H1 (cell line): ENCODE measurements around the gene KIF13A. TPM values are rescaled to one million over a fixed set of nuclear protein-coding genes. Genes with fewer than 3 reads are reported as not detected.

Source experiments
- CTCF ChIA-PET: fragments of 300-600 bp; sonication (Branson Sonifier 250); formaldehyde crosslinking; loops from one replicate; lab custom pipeline; 2021; ENCODE audit not compliant: partially characterized antibody; lab: Charles Lee
- POLR2A ChIA-PET: fragments of 300-600 bp; sonication (Branson Sonifier 250); formaldehyde crosslinking; loops from one replicate; lab custom pipeline; 2021; ENCODE audit warnings: inconsistent platforms; ENCODE audit not compliant: partially characterized antibody; lab: Charles Lee
- DNase-seq, 2 experiments: peaks; one replicate each; pipeline versions ENCODE4 v3.0.0 to v3.0.0-alpha.2; 2010 to 2022; ENCODE audit warnings: low spot score in 2 of 2, low read depth in 1 of 2, mixed read lengths in 1 of 2
- FAIRE-seq: peaks from 2 replicates; lab custom pipeline; 2011; peaks lifted over from hg19 to GRCh38; lab: Jason Lieb, UNC
- H2AFZ ChIP-seq: 2 replicates; pipeline ENCODE4 v1.8.1; 2012; ENCODE audit warnings: low read length, inconsistent platforms
- H2AK5ac ChIP-seq: 2 replicates; pipeline ENCODE4 v1.6.1; 2013; ENCODE audit warnings: low read depth, low read length
- H2BK120ac ChIP-seq: replicated peaks from 2 replicates; pipeline ENCODE3; 2013; ENCODE audit warnings: low read depth, low read length, inconsistent platforms
- H2BK12ac ChIP-seq: 2 replicates; pipeline ENCODE4 v1.6.1; 2013; ENCODE audit warnings: low read depth, low read length
- H2BK15ac ChIP-seq: 2 replicates; pipeline ENCODE4 v1.6.1; 2013; ENCODE audit warnings: low read length
- H2BK20ac ChIP-seq: 2 replicates; pipeline ENCODE4 v1.6.1; 2013; ENCODE audit warnings: low read length
- H2BK5ac ChIP-seq: 2 replicates; pipeline ENCODE4 v1.6.1; 2013; ENCODE audit warnings: low read depth, low read length
- H3K14ac ChIP-seq: 2 replicates; pipeline ENCODE4 v1.6.1; 2013; ENCODE audit warnings: inconsistent platforms; ENCODE audit not compliant: insufficient read length
- H3K18ac ChIP-seq: 2 replicates; pipeline ENCODE4 v1.6.1; 2013; ENCODE audit warnings: low read length; ENCODE audit errors: extremely low read depth
- H3K23ac ChIP-seq: 2 replicates; pipeline ENCODE4 v1.6.1; 2013; ENCODE audit warnings: inconsistent platforms; ENCODE audit not compliant: insufficient read length
- H3K23me2 ChIP-seq: 2 replicates; pipeline ENCODE4 v1.6.1; 2013; ENCODE audit warnings: low read depth, low read length
- H3K27ac ChIP-seq: 2 replicates; pipeline ENCODE4 v1.6.1; 2011; ENCODE audit warnings: low read depth, low read length, inconsistent platforms
- H3K27me3 ChIP-seq, 4 experiments: replicated peaks in 1 of 4; 1 replicate in 1 of 4; 2 replicates in 3 of 4; pipeline versions ENCODE4 v1.6.1 to v1.8.1; 2011 to 2013; ENCODE audit warnings: low read length in 3 of 4, mild to moderate bottlenecking in 3 of 4, inconsistent platforms in 2 of 4, mixed read lengths in 2 of 4, moderate library complexity in 1 of 4; ENCODE audit not compliant: control insufficient read depth in 3 of 4, insufficient read depth in 3 of 4; ENCODE audit errors: extremely low read depth in 1 of 4
- H3K36me3 ChIP-seq, 4 experiments: 2 replicates each; pipeline versions ENCODE4 v1.6.1 to v1.8.1; 2011 to 2013; ENCODE audit warnings: mild to moderate bottlenecking in 4 of 4, low read length in 3 of 4, moderate library complexity in 2 of 4, control low read depth in 1 of 4, inconsistent platforms in 1 of 4; ENCODE audit not compliant: insufficient read depth in 4 of 4, control insufficient read depth in 2 of 4
- H3K4ac ChIP-seq: replicated peaks from 2 replicates; pipeline ENCODE3; 2013; ENCODE audit warnings: low read length, low read depth, mixed read lengths, inconsistent platforms; ENCODE audit not compliant: insufficient read length
- H3K4me1 ChIP-seq, 4 experiments: replicated peaks in 1 of 4; 1 replicate in 1 of 4; 2 replicates in 3 of 4; pipeline versions ENCODE4 v1.6.1 to v1.8.1; 2011 to 2013; ENCODE audit warnings: low read length in 3 of 4, inconsistent platforms in 2 of 4, mixed read lengths in 1 of 4; ENCODE audit not compliant: insufficient read depth in 4 of 4, control insufficient read depth in 3 of 4
- H3K4me2 ChIP-seq, 2 experiments: 2 replicates each; pipeline versions ENCODE4 v1.6.1 to v1.8.1; 2011 to 2013; ENCODE audit warnings: low read depth in 2 of 2, low read length in 2 of 2, control low read depth in 1 of 2, inconsistent platforms in 1 of 2, mild to moderate bottlenecking in 1 of 2; ENCODE audit not compliant: insufficient read depth in 1 of 2
- H3K4me3 ChIP-seq, 4 experiments: fragments of 200-600, 300-600 bp in 1 of 4; sonication (generic), shearing (Covaris generic), sonication (Bioruptor Twin) in 1 of 4; 2 replicates each; pipeline versions ENCODE4 v1.5.1 to v1.8.1; 2011 to 2016; ENCODE audit warnings: low read length in 4 of 4, low read depth in 3 of 4, control low read depth in 2 of 4, inconsistent platforms in 2 of 4, mild to moderate bottlenecking in 2 of 4, mixed read lengths in 1 of 4, moderate library complexity in 1 of 4; ENCODE audit not compliant: insufficient read depth in 2 of 4; ENCODE audit errors: extremely low read depth in 1 of 4
- H3K56ac ChIP-seq: replicated peaks from 2 replicates; pipeline ENCODE3; 2013; ENCODE audit warnings: low read depth, mild to moderate bottlenecking, mixed read lengths, low read length, inconsistent platforms; ENCODE audit not compliant: insufficient read length
- H3K79me1 ChIP-seq: 2 replicates; pipeline ENCODE4 v1.6.1; 2013; ENCODE audit warnings: low read depth, low read length, control low read depth
- H3K79me2 ChIP-seq, 2 experiments: 2 replicates each; pipeline versions ENCODE4 v1.6.1 to v1.8.1; 2012 to 2013; ENCODE audit warnings: low read length in 2 of 2, mild to moderate bottlenecking in 2 of 2, inconsistent platforms in 1 of 2; ENCODE audit not compliant: insufficient read depth in 2 of 2, control insufficient read depth in 1 of 2
- H3K9ac ChIP-seq, 4 experiments: replicated peaks in 1 of 4; 1 replicate in 1 of 4; 2 replicates in 3 of 4; pipeline versions ENCODE4 v1.6.1 to v1.8.1; 2011 to 2013; ENCODE audit warnings: low read depth in 3 of 4, low read length in 3 of 4, control low read depth in 2 of 4, mild to moderate bottlenecking in 2 of 4, moderate library complexity in 2 of 4, inconsistent platforms in 1 of 4; ENCODE audit errors: extremely low read depth in 1 of 4
- H3K9me3 ChIP-seq, 2 experiments: 2 replicates each; pipeline versions ENCODE4 v1.6.1 to v1.8.1; 2012 to 2013; ENCODE audit warnings: mild to moderate bottlenecking in 2 of 2, moderate library complexity in 2 of 2, control low read depth in 1 of 2, inconsistent platforms in 1 of 2, low read depth in 1 of 2, low read length in 1 of 2, mixed read lengths in 1 of 2; ENCODE audit not compliant: insufficient read depth in 2 of 2
- H4K20me1 ChIP-seq, 2 experiments: replicated peaks in 1 of 2; 2 replicates each; pipeline versions ENCODE3 to v1.8.1; 2011 to 2013; ENCODE audit warnings: inconsistent platforms in 2 of 2, low read length in 2 of 2, mild to moderate bottlenecking in 1 of 2; ENCODE audit not compliant: insufficient read depth in 2 of 2, control insufficient read depth in 1 of 2
- H4K5ac ChIP-seq: 2 replicates; pipeline ENCODE4 v1.6.1; 2013; ENCODE audit warnings: low read length, low read depth, mixed read lengths, inconsistent platforms; ENCODE audit not compliant: insufficient read length
- H4K8ac ChIP-seq: 2 replicates; pipeline ENCODE4 v1.8.0; 2013; ENCODE audit warnings: mild to moderate bottlenecking, moderate library complexity, low read length, inconsistent platforms; ENCODE audit not compliant: insufficient read depth; ENCODE audit errors: extremely low read depth
- H4K91ac ChIP-seq: replicated peaks from 2 replicates; pipeline ENCODE3; 2013; ENCODE audit warnings: low read length, mixed read lengths, inconsistent platforms; ENCODE audit not compliant: insufficient read length
- ASH2L ChIP-seq: fragments of 200-600, 300-600 bp; sonication (generic); IDR thresholded peaks from one replicate; pipeline ENCODE4 v1.7.1; 2017; ENCODE audit warnings: low read length
- BACH1 ChIP-seq: IDR thresholded peaks from 2 replicates; pipeline ENCODE4 v1.6.1; 2012; ENCODE audit warnings: low read length, improper control_type of control experiment
- CBX5 ChIP-seq: fragments of 300-800, 300-1000 bp; sonication (generic); IDR thresholded peaks from 2 replicates; pipeline ENCODE4 v1.7.1; 2016; ENCODE audit warnings: antibody characterized with exemption, low read length, low read depth
- EP300 ChIP-seq, 2 experiments: IDR thresholded peaks; 1 replicate in 1 of 2; 2 replicates in 1 of 2; pipeline ENCODE4 v1.6.1; 2011 to 2012; ENCODE audit warnings: low read depth in 2 of 2, low read length in 2 of 2, mild to moderate bottlenecking in 2 of 2, borderline replicate concordance in 1 of 2, inconsistent platforms in 1 of 2, moderate library complexity in 1 of 2
- GTF2F1 ChIP-seq: IDR thresholded peaks from 2 replicates; pipeline ENCODE4 v1.6.1; 2012; ENCODE audit warnings: low read depth, low read length, improper control_type of control experiment, borderline replicate concordance
- JUND ChIP-seq: IDR thresholded peaks from 2 replicates; pipeline ENCODE4 v1.6.1; 2011; ENCODE audit warnings: mild to moderate bottlenecking, improper control_type of control experiment, low read length
- KDM1A ChIP-seq: fragments of 200-600, 300-600 bp; sonication (generic); IDR thresholded peaks from 2 replicates; pipeline ENCODE4 v1.7.1; 2016; ENCODE audit warnings: mild to moderate bottlenecking, low read length, borderline replicate concordance
- KDM5A ChIP-seq: fragments of 200-600 bp; IDR thresholded peaks from 2 replicates; pipeline ENCODE4 v1.7.1; 2012; ENCODE audit warnings: mild to moderate bottlenecking, low read length, inconsistent platforms, mixed read lengths
- RXRA ChIP-seq: IDR thresholded peaks from 2 replicates; pipeline ENCODE4 v1.6.1; 2011; ENCODE audit warnings: low read depth, mild to moderate bottlenecking, low read length, moderate library complexity; ENCODE audit not compliant: insufficient read depth
- SIN3A ChIP-seq, 2 experiments: IDR thresholded peaks in 1 of 2; conservative IDR thresholded peaks in 1 of 2; 2 replicates each; pipeline ENCODE4 v1.6.1; 2011 to 2012; ENCODE audit warnings: low read length in 2 of 2, improper control_type of control experiment in 1 of 2, low read depth in 1 of 2, mild to moderate bottlenecking in 1 of 2
- TEAD4 ChIP-seq: IDR thresholded peaks from 2 replicates; pipeline ENCODE4 v1.6.1; 2012; ENCODE audit warnings: low read depth, low read length, inconsistent platforms, mixed read lengths
- WGBS, 2 experiments: shearing (Covaris generic) in 1 of 2; methylation state at CpG; one replicate each; pipeline versions ENCODE4 v1.1.6 to v1.1.7; 2013 to 2015; ENCODE audit warnings: low lambda C conversion rate in 2 of 2, mixed read lengths in 2 of 2, inconsistent platforms in 1 of 2, low coverage in 1 of 2, missing lambda C conversion rate in 1 of 2; ENCODE audit not compliant: insufficient replicate concordance in 2 of 2, insufficient coverage in 1 of 2, insufficient read length in 1 of 2; ENCODE audit errors: extremely low coverage in 1 of 2, missing lambda C conversion rate in 1 of 2; 5-methylcytosine and 5-hydroxymethylcytosine counted together
- polyA plus RNA-seq, 7 experiments: library from polyadenylated mRNA; depleted of rRNA in 3 of 7; stranded (reverse) in 5 of 7; unstranded in 2 of 7; fragments of >200 nt in 5 of 7; fragments of 200-250 nt in 2 of 7; gene quantifications; 1 replicate in 5 of 7; 2 replicates in 1 of 7; 4 replicates in 1 of 7; pipeline versions ENCODE4 v1.2.1 to v1.2.3, GENCODE V29; 2011 to 2013; ENCODE audit warnings: missing spikeins in 2 of 7, mixed read lengths in 2 of 7
- total RNA-seq: library from RNA; stranded (reverse); fragmentation: NEBNext Ultra II Directional; extraction: Animal tissue kit (Norgen Biotek cat#: 25700); gene quantifications from 2 replicates; pipeline ENCODE4 v1.2.1, GENCODE V29; 2021
- TF ChIP-seq, protein P1 (sequence below): IDR thresholded peaks from 2 replicates; pipeline ENCODE4 v1.6.1; 2012; ENCODE audit warnings: low read length, inconsistent platforms

Gene KIF13A
- total and polyA plus RNA-seq, 2 of the 8 experiments (the other 6 are each of a cell fraction or from before 2014, with no cell fraction given): 14.7 to 40.8 TPM

- peaks cover 17 to 20% of the 10 kb centered on the region in 2 experiments; a peak in 3 of 4 replicates for H3K9me3 ChIP-seq
- no peak overlapping the region for H3K4ac ChIP-seq
- no peak overlapping the region for H2BK5ac ChIP-seq
- FAIRE-seq (no peak), DNase-seq (no peak)
- no peak overlapping the region for H3K4me2 ChIP-seq
- no peak overlapping the region for H2BK15ac ChIP-seq
- H2BK120ac ChIP-seq: no peak overlapping the region
- no peak overlapping the region for H4K5ac ChIP-seq
- no peak overlapping the region for H3K23ac ChIP-seq
- no peak overlapping the region for H2BK20ac ChIP-seq
- no peak overlapping the region for H4K91ac ChIP-seq
- peaks cover 0 to 39% of the 10 kb centered on the region in 2 experiments; a peak in 2 of 4 replicates for H3K79me2 ChIP-seq
- H3K79me1 ChIP-seq: no peaks in the 10 kb centered on the region; the same call in 1 of the 2 replicates
- no peak overlapping the region for H2AFZ ChIP-seq
- H3K23me2 ChIP-seq: no peaks in the 10 kb centered on the region
- no peaks in the 10 kb centered on the region for H4K20me1 ChIP-seq
- H3K4me1 ChIP-seq: peaks cover 0 to 6% (median 1%) of the 10 kb centered on the region in 4 experiments; a peak in 3 of 7 replicates
- H2BK12ac ChIP-seq: no peak overlapping the region
- H3K27me3 ChIP-seq: no peaks in the 10 kb centered on the region
- POLR2A ChIA-PET: no interaction called here
- H3K56ac ChIP-seq: no peak overlapping the region
- no peak overlapping the region for H3K14ac ChIP-seq
- CTCF ChIA-PET: no interaction called here
- 88% methylated on average over 1 of the region's 1 CpG; no CpG with 5 or more reads in 1 of the 2 experiments for WGBS, 2 experiments
- no peak overlapping the region for H3K18ac ChIP-seq
- H3K27ac ChIP-seq: no peak overlapping the region
- H3K4me3 ChIP-seq: no peak overlapping the region
- H4K8ac ChIP-seq: no peak overlapping the region
- no peak overlapping the region for H2AK5ac ChIP-seq
- no peak overlapping the region for H3K9ac ChIP-seq
- H3K36me3 ChIP-seq: peaks cover 0 to 35% (median 11%) of the 10 kb centered on the region in 4 experiments; a peak in 5 of 8 replicates
- TF ChIP-seq KDM1A (no peak), BACH1 (no peak), JUND (no peak), CBX5 (no peak), TEAD4 (no peak), GTF2F1 (no peak), KDM5A (no peak), RXRA (no peak), ASH2L (no peak), SIN3A (conservative IDR thresholded peaks at IDR 0.05 in 1 of 2, IDR thresholded peaks at IDR 0.05 in 1 of 2; ENCODE audit: low read depth in 1 of 2, low read length in 2 of 2) (no peak), EP300 (IDR thresholded peaks at IDR 0.05; ENCODE audit: borderline replicate concordance in 1 of 2, low read depth in 2 of 2, low read length in 2 of 2) (no peak)
- TF ChIP-seq, protein P1, sequence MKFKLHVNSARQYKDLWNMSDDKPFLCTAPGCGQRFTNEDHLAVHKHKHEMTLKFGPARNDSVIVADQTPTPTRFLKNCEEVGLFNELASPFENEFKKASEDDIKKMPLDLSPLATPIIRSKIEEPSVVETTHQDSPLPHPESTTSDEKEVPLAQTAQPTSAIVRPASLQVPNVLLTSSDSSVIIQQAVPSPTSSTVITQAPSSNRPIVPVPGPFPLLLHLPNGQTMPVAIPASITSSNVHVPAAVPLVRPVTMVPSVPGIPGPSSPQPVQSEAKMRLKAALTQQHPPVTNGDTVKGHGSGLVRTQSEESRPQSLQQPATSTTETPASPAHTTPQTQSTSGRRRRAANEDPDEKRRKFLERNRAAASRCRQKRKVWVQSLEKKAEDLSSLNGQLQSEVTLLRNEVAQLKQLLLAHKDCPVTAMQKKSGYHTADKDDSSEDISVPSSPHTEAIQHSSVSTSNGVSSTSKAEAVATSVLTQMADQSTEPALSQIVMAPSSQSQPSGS: no peak
Observed at GRCh38 chr6:17897681-17898080, 89.8 kb downstream of the KIF13A start.
